Osteoblast (primary cell): ENCODE measurements around the gene CDH4. TPM values are rescaled to one million over a fixed set of nuclear protein-coding genes. Genes with fewer than 3 reads are reported as not detected.

ENCODE experiments used
- DNase-seq: peaks from one replicate; pipeline ENCODE4 v3.0.0; 2011; ENCODE audit warnings: low spot score, mixed read lengths; ENCODE audit not compliant: insufficient read length; ENCODE audit errors: missing footprints
- H2AFZ ChIP-seq: 2 replicates; pipeline ENCODE4 v1.6.0; 2011; ENCODE audit warnings: mild to moderate bottlenecking, low read length
- H3K27ac ChIP-seq: 2 replicates; pipeline ENCODE4 v1.5.1; 2011; ENCODE audit warnings: mild to moderate bottlenecking, low read depth, low read length, moderate library complexity
- H3K27me3 ChIP-seq: 2 replicates; pipeline ENCODE4 v1.6.0; 2012; ENCODE audit warnings: mild to moderate bottlenecking, control low read depth, inconsistent platforms, low read length, moderate library complexity; ENCODE audit not compliant: insufficient read depth
- H3K36me3 ChIP-seq: 2 replicates; pipeline ENCODE4 v1.5.1; 2011; ENCODE audit warnings: mild to moderate bottlenecking, low read length, control low read depth, moderate library complexity; ENCODE audit not compliant: insufficient read depth
- H3K4me1 ChIP-seq: 2 replicates; pipeline ENCODE4 v1.5.1; 2011; ENCODE audit warnings: mild to moderate bottlenecking, low read length, control low read depth, moderate library complexity; ENCODE audit not compliant: insufficient read depth
- H3K4me2 ChIP-seq: 2 replicates; pipeline ENCODE4 v1.6.0; 2011; ENCODE audit warnings: mild to moderate bottlenecking, low read length; ENCODE audit not compliant: insufficient read depth
- H3K4me3 ChIP-seq: fragments of 200-600 bp; sonication (generic); 3 replicates; pipeline ENCODE4 v1.5.1; 2012; ENCODE audit warnings: mild to moderate bottlenecking, low read length, inconsistent platforms; ENCODE audit not compliant: insufficient read depth
- H3K79me2 ChIP-seq: 2 replicates; pipeline ENCODE4 v1.6.0; 2012; ENCODE audit warnings: mild to moderate bottlenecking, low read length, control low read depth, inconsistent platforms; ENCODE audit not compliant: insufficient read depth
- H3K9me3 ChIP-seq: 2 replicates; pipeline ENCODE4 v1.5.1; 2011; ENCODE audit warnings: low read depth, low read length, control low read depth
- H4K20me1 ChIP-seq: 2 replicates; pipeline ENCODE4 v1.6.0; 2012; ENCODE audit warnings: mild to moderate bottlenecking, low read length, control low read depth; ENCODE audit not compliant: insufficient read depth
- total RNA-seq: library from RNA; depleted of rRNA; stranded (reverse); fragments of >200 nt; gene quantifications from 2 replicates; pipeline ENCODE4 v1.2.3, GENCODE V29; 2012
- TF ChIP-seq, protein P1 (sequence below): IDR thresholded peaks from 2 replicates; pipeline ENCODE4 v1.5.1; 2011; ENCODE audit warnings: mild to moderate bottlenecking, low read depth, low read length, moderate library complexity; ENCODE audit errors: extremely low read depth

Gene CDH4
- total RNA-seq, 1 donor = 1.1 TPM

DNA sequence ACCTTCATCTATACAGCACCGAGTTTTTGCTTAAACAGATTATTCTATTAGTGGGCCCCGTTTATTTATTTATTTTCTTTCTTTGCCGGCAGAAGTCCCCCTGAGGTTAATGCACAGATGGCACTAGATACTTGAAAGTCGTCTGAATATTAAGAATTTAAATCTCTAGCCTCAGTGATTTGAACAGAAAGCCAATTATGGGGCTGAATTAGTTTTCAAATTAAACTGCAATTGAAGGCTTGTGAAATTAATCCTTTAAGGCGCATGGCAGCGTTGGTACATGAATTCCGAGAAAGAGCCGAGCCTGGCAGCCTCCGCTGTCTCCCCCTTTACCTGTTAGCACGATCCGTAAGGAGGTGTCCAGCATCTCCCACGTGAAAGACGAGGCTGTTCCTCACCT, 610.8 kb downstream of the CDH4 start:
- Histone ChIP-seq H3K4me1 (no peaks in the 10 kb centered on the region), H3K36me3 (no peaks in the 10 kb centered on the region), H3K27me3 (no peaks in the 10 kb centered on the region), H4K20me1 (no peaks in the 10 kb centered on the region), H3K9me3 (no peaks in the 10 kb centered on the region), H2AFZ (no peak overlapping the region), H3K27ac (no peak overlapping the region), H3K4me3 (no peak overlapping the region), H3K4me2 (no peak overlapping the region), H3K79me2 (no peaks in the 10 kb centered on the region)
- TF ChIP-seq, protein P1, sequence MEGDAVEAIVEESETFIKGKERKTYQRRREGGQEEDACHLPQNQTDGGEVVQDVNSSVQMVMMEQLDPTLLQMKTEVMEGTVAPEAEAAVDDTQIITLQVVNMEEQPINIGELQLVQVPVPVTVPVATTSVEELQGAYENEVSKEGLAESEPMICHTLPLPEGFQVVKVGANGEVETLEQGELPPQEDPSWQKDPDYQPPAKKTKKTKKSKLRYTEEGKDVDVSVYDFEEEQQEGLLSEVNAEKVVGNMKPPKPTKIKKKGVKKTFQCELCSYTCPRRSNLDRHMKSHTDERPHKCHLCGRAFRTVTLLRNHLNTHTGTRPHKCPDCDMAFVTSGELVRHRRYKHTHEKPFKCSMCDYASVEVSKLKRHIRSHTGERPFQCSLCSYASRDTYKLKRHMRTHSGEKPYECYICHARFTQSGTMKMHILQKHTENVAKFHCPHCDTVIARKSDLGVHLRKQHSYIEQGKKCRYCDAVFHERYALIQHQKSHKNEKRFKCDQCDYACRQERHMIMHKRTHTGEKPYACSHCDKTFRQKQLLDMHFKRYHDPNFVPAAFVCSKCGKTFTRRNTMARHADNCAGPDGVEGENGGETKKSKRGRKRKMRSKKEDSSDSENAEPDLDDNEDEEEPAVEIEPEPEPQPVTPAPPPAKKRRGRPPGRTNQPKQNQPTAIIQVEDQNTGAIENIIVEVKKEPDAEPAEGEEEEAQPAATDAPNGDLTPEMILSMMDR = no peak
- no peak for DNase-seq

DNA sequence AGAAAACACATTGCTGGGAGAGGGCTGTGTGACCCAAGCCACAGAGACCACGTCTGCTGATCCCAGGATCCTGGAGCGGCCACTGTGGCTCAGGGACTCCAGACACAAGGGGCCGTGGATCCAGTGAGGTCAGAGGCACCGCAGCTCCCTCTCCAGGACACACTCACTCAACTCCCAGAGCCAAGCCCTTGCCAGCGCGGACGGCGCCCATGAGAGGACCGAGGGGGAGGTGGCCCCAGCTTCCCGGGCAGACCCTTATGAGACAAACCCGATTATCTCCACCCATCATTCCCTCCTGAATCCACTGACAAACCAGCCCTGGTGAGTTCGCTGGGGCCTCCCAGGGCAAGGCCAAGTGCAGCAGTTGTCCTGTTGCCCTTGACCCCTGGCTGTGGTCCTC, 612.4 kb downstream of the CDH4 start:
- no peak for DNase-seq
- no peaks in the 10 kb centered on the region for H3K27me3 ChIP-seq

DNA sequence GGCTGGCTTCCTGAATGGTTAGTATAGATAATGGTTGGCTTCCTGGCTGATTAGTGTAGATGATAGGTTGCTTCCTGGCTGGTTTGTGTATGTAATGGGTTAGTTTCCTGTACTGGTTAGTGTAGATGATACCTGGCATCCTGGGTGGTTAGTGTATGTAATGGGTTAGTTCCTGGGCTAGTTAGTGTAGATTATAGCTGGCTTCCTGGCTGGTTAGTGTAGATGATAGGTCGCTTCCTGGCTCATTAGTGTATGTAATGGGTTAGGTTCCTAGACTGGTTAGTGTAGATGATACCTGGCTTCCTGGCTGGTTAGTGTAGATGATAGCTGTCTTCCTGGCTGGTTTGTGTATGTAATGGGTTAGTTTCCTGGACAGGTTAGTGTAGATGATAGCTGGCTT, 613.3 kb downstream of the CDH4 start:
- Histone ChIP-seq H4K20me1 (no peaks in the 10 kb centered on the region), H2AFZ (no peak overlapping the region), H3K36me3 (no peaks in the 10 kb centered on the region), H3K9me3 (no peaks in the 10 kb centered on the region), H3K27me3 (no peaks in the 10 kb centered on the region), H3K79me2 (no peaks in the 10 kb centered on the region), H3K4me3 (no peak overlapping the region), H3K4me1 (no peaks in the 10 kb centered on the region), H3K4me2 (no peak overlapping the region), H3K27ac (no peak overlapping the region)
- DNase-seq = no peak
- TF ChIP-seq, protein P1 = no peak

More for the DNA sequence above, 612.4 kb downstream of the CDH4 start:
- no peaks in the 10 kb centered on the region for H3K9me3 ChIP-seq
- no peaks in the 10 kb centered on the region for H3K36me3 ChIP-seq
- H3K27ac ChIP-seq = no peak overlapping the region
- H3K4me1 ChIP-seq = no peaks in the 10 kb centered on the region
- TF ChIP-seq, protein P1 = no peak
- no peaks in the 10 kb centered on the region for H4K20me1 ChIP-seq
- H3K4me3 ChIP-seq = no peak overlapping the region
- no peaks in the 10 kb centered on the region for H3K79me2 ChIP-seq
- H3K4me2 ChIP-seq = no peak overlapping the region
- H2AFZ ChIP-seq = no peak overlapping the region

DNA sequence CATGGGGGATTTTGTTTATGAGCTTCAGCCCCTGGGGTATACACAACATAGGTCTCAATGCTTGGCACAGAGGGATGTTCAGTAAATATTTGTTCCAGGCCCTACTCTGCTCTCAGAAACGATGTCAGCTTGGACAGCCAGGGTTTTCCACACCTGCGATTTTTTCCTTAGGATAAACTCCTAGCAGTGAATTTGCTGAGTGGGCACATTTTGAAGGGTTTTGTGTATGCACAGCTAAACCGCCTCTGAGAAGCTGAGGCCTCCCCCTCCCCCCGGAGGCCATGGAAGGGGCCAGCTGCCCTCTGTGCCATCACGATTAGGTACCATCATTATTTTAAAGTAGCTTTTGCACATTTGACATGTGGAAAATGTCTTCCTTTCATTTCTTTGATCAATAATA, 614.1 kb downstream of the CDH4 start:
- no peaks in the 10 kb centered on the region for H3K79me2 ChIP-seq
- no peaks in the 10 kb centered on the region for H3K36me3 ChIP-seq
- H3K27ac ChIP-seq = no peak overlapping the region
- no peak overlapping the region for H3K4me2 ChIP-seq
- TF ChIP-seq, protein P1 = no peak
- no peaks in the 10 kb centered on the region for H3K27me3 ChIP-seq
- H3K4me1 ChIP-seq = no peaks in the 10 kb centered on the region
- DNase-seq = no peak
- no peaks in the 10 kb centered on the region for H4K20me1 ChIP-seq
- H3K4me3 ChIP-seq = no peak overlapping the region
- H2AFZ ChIP-seq = no peak overlapping the region
- peaks cover under 1% of the 10 kb centered on the region for H3K9me3 ChIP-seq
